NT2/D1 (cell line): Measurements from ENCODE around the gene DLX1.

Experiments used
- SUZ12 ChIP-seq: IDR thresholded peaks from 2 replicates; pipeline ENCODE4 v1.6.1; 2011; ENCODE audit not compliant: insufficient read length, insufficient read depth; ENCODE audit errors: extremely low read depth
- YY1 ChIP-seq: IDR thresholded peaks from 2 replicates; pipeline ENCODE4 v1.6.1; 2011; ENCODE audit not compliant: insufficient read length, insufficient read depth
- ZNF274 ChIP-seq: IDR thresholded peaks from 2 replicates; pipeline ENCODE4 v1.6.1; 2011; ENCODE audit warnings: mild to moderate bottlenecking, low read depth, low read length

- TF ChIP-seq YY1 (no peak), SUZ12 (peak; percentile 41), ZNF274 (no peak)
Observed at GRCh38 chr2:172095146-172095904, 10.0 kb downstream of the DLX1 start.
